B cell (primary cell): Measurements from ENCODE around the gene ZFP3. TPM values are rescaled to one million over a fixed set of nuclear protein-coding genes. Genes with fewer than 3 reads are reported as not detected.
A peak's percentile ranks its signal among the peaks of the same experiment; 100 is the strongest.
"Not testable (repeated sequence)": the region's sequence is repeated elsewhere in the genome, so short reads cannot be mapped to it uniquely, and the experiment has no call there.

Source experiments
- ATAC-seq: fragments of 200-7000 bp; cut with Tn5 transposase; one replicate; pipeline ENCODE4 v1.10.0; 2021; ENCODE audit warnings: low read depth, mild to moderate bottlenecking, moderate number of reproducible peaks, moderate library complexity
- CTCF ChIA-PET: fragments of 350-600 bp; sonication (Branson Sonifier 250); formaldehyde crosslinking; loops from one replicate; lab custom pipeline; 2021; ENCODE audit warnings: antibody characterized with exemption, inconsistent platforms; lab: Charles Lee
- POLR2A ChIA-PET: fragments of 350-600 bp; sonication (Branson Sonifier 250); formaldehyde crosslinking; loops from one replicate; lab custom pipeline; 2021; ENCODE audit warnings: antibody characterized with exemption; lab: Charles Lee
- DNase-seq: peaks from one replicate; pipeline ENCODE4 v3.0.0; 2013
- H2AFZ ChIP-seq: 2 replicates; pipeline ENCODE4 v1.6.1; 2012; ENCODE audit warnings: mild to moderate bottlenecking, low read depth, low read length; ENCODE audit not compliant: insufficient read depth, poor library complexity, severe bottlenecking
- H3K27ac ChIP-seq, 2 donors: 1 replicate in 1 of 2; 2 replicates in 1 of 2; pipeline ENCODE4 v1.5.1; 2012 to 2013; ENCODE audit warnings: low read length in 2 of 2, mild to moderate bottlenecking in 2 of 2, moderate library complexity in 1 of 2
- H3K27me3 ChIP-seq, 4 experiments: fragments of 200-600 bp in 1 of 4; sonication (generic) in 1 of 4; replicated peaks in 1 of 4; 1 replicate in 2 of 4; 2 replicates in 2 of 4; pipeline versions ENCODE4 v1.6.1 to v1.7.0; 2013 to 2016; ENCODE audit warnings: low read length in 3 of 4, mild to moderate bottlenecking in 2 of 4, mixed read lengths in 1 of 4, moderate library complexity in 1 of 4; ENCODE audit not compliant: insufficient read depth in 4 of 4, control insufficient read depth in 3 of 4; ENCODE audit errors: control extremely low read depth in 1 of 4
- H3K36me3 ChIP-seq, 2 experiments: replicated peaks in 1 of 2; 1 replicate in 1 of 2; 2 replicates in 1 of 2; pipeline versions ENCODE4 v1.6.1 to v1.7.1; 2013; ENCODE audit warnings: low read length in 1 of 2; ENCODE audit not compliant: insufficient read depth in 2 of 2, control insufficient read depth in 1 of 2; ENCODE audit errors: control extremely low read depth in 1 of 2, extremely low read depth in 1 of 2
- H3K4me1 ChIP-seq, 2 donors: fragments of 200-600 bp in 1 of 2; sonication (generic) in 1 of 2; 1 replicate in 1 of 2; 2 replicates in 1 of 2; pipeline versions ENCODE4 v1.5.1 to v1.6.1; 2013 to 2017; ENCODE audit warnings: low read length in 2 of 2; ENCODE audit not compliant: control insufficient read depth in 2 of 2, insufficient read depth in 2 of 2
- H3K4me2 ChIP-seq: replicated peaks from 2 replicates; pipeline ENCODE3; 2012; ENCODE audit warnings: mild to moderate bottlenecking, low read depth, low read length; ENCODE audit not compliant: poor library complexity, severe bottlenecking
- H3K4me3 ChIP-seq, 5 experiments: fragments of 200-600 bp in 1 of 5; sonication (generic) in 1 of 5; 1 replicate in 3 of 5; 2 replicates in 2 of 5; pipeline versions ENCODE4 v1.5.1 to v1.7.0; 2011 to 2016; ENCODE audit warnings: low read length in 4 of 5, mild to moderate bottlenecking in 4 of 5, low read depth in 2 of 5, control low read depth in 1 of 5, moderate library complexity in 1 of 5; ENCODE audit not compliant: insufficient read depth in 1 of 5; ENCODE audit errors: control extremely low read depth in 1 of 5, extremely low read depth in 1 of 5
- H3K79me2 ChIP-seq: fragments of 200-600 bp; sonication (generic); one replicate; pipeline ENCODE4 v1.6.0; 2016; ENCODE audit warnings: low read length; ENCODE audit not compliant: control insufficient read depth, insufficient read depth
- H3K9ac ChIP-seq: fragments of 200-600 bp; sonication (generic); 2 replicates; pipeline ENCODE4 v1.6.1; 2017; ENCODE audit warnings: mild to moderate bottlenecking, low read length, moderate library complexity
- H3K9me3 ChIP-seq, 3 donors: one replicate each; pipeline versions ENCODE4 v1.6.1 to v1.7.1; 2013; ENCODE audit warnings: low read length in 2 of 3; ENCODE audit not compliant: control insufficient read depth in 2 of 3, insufficient read depth in 1 of 3; ENCODE audit errors: control extremely low read depth in 1 of 3
- H4K20me1 ChIP-seq: 2 replicates; pipeline ENCODE4 v1.6.0; 2012; ENCODE audit warnings: mild to moderate bottlenecking, low read length; ENCODE audit not compliant: insufficient read depth, control insufficient read depth, poor library complexity, severe bottlenecking
- H3K27ac Mint-ChIP-seq: one replicate; pipeline ENCODE4 v1.8.0; 2021; ENCODE audit warnings: mixed read lengths
- H3K27me3 Mint-ChIP-seq: one replicate; pipeline ENCODE4 v1.8.0; 2021; ENCODE audit warnings: mixed read lengths
- H3K4me1 Mint-ChIP-seq: one replicate; pipeline ENCODE4 v1.8.0; 2021; ENCODE audit warnings: mixed read lengths
- H3K4me3 Mint-ChIP-seq: one replicate; pipeline ENCODE4 v1.8.0; 2021; ENCODE audit warnings: mixed read lengths
- H3K9me3 Mint-ChIP-seq: one replicate; pipeline ENCODE4 v1.8.0; 2022; ENCODE audit warnings: mixed read lengths; ENCODE audit not compliant: insufficient read depth
- CTCF ChIP-seq: fragments of 200-600 bp; IDR thresholded peaks from one replicate; pipeline ENCODE4 v1.8.0; 2022; ENCODE audit warnings: antibody characterized with exemption, mild to moderate bottlenecking
- EZH2 ChIP-seq: IDR thresholded peaks from 2 replicates; pipeline ENCODE4 v1.6.1; 2012; ENCODE audit warnings: borderline replicate concordance, low read depth, mild to moderate bottlenecking, moderate library complexity, low read length; ENCODE audit not compliant: insufficient read depth, poor library complexity, severe bottlenecking
- WGBS: methylation state at CpG from one replicate; pipeline ENCODE4 v1.1.5; 2013; ENCODE audit warnings: missing lambda C conversion rate; ENCODE audit not compliant: insufficient coverage; 5-methylcytosine and 5-hydroxymethylcytosine counted together
- intact Hi-C: fragments of 100-400 bp; cut with micrococcal nuclease; formaldehyde crosslinking; loops from one replicate; pipeline ENCODE4 v1.10.0; 2022
- polyA plus RNA-seq: library from polyadenylated mRNA; depleted of rRNA; stranded (reverse); fragments of >200 nt; gene quantifications from 2 replicates; pipeline ENCODE4 v1.2.3, GENCODE V29; 2012
- total RNA-seq, 2 donors: library from RNA; stranded (reverse); fragments of 120-200 nt in 1 of 2; gene quantifications; 1 replicate in 1 of 2; 2 replicates in 1 of 2; pipeline versions ENCODE4 v1.2.3 to v1.2.4, GENCODE V29; 2013 to 2022

The ZFP3 gene
- total and polyA plus RNA-seq, 2 donors (not counting 1 experiment from before 2014, with no cell fraction given): 5.1 to 15.8 TPM

GRCh38 chr17:5118219-5118618 lies 40.0 kb downstream of the ZFP3 start:
- no peak for ATAC-seq
- peaks cover 12% of the 10 kb centered on the region for H3K4me1 Mint-ChIP-seq
- H3K4me3 Mint-ChIP-seq: no peak overlapping the region
- no peak overlapping the region for H2AFZ ChIP-seq
- no peak for DNase-seq
- no peaks in the 10 kb centered on the region for H3K9me3 Mint-ChIP-seq
- intact Hi-C loops: loop anchor here (10.0 kb wide), 1 partner anchor 297 kb away; the partner anchor contains the start of gene NUP88
- H3K27ac Mint-ChIP-seq: no peak overlapping the region
- WGBS: 92% methylated on average over 6 of the region's 6 CpGs
- peaks cover 38% of the 10 kb centered on the region for H3K27me3 Mint-ChIP-seq
- no peak for TF ChIP-seq EZH2
- no peak for TF ChIP-seq CTCF
- H4K20me1 ChIP-seq: no peaks in the 10 kb centered on the region
- ChIA-PET CTCF (interaction anchor here (1.0 kb wide), 1 partner anchor 166 kb away, joined by 3 read pairs; no protein-coding TSS in a partner anchor), POLR2A (no interaction called here)
- peaks cover 0 to 22% (median 0%) of the 10 kb centered on the region in 3 donors for H3K9me3 ChIP-seq
- H3K79me2 ChIP-seq: no peaks in the 10 kb centered on the region
- no peak overlapping the region for H3K4me3 ChIP-seq
- H3K27ac ChIP-seq: no peak overlapping the region
- H3K27me3 ChIP-seq: peaks cover 0 to 27% (median 12%) of the 10 kb centered on the region in 4 experiments
- H3K4me1 ChIP-seq: peaks cover 11 to 12% of the 10 kb centered on the region in 2 donors
- H3K9ac ChIP-seq: no peak overlapping the region
- no peaks in the 10 kb centered on the region for H3K36me3 ChIP-seq
- H3K4me2 ChIP-seq: no peak overlapping the region

- Histone ChIP-seq H3K9me3 (peaks cover 0 to 28% (median 0%) of the 10 kb centered on the region in 3 donors), H3K36me3 (no peaks in the 10 kb centered on the region), H3K27ac (no peak overlapping the region), H3K4me3 (no peak overlapping the region), H3K9ac (no peak overlapping the region), H3K79me2 (no peaks in the 10 kb centered on the region), H3K27me3 (peaks cover 0 to 35% (median 15%) of the 10 kb centered on the region in 4 experiments), H2AFZ (no peak overlapping the region), H3K4me1 (peaks cover 12 to 16% of the 10 kb centered on the region in 2 donors), H3K4me2 (no peak overlapping the region), H4K20me1 (no peaks in the 10 kb centered on the region)
- TF ChIP-seq EZH2 (no peak), CTCF (no peak)
- intact Hi-C loops: no loop called here
- DNase-seq (no peak), ATAC-seq (no peak)
- WGBS: 100% methylated on average over 4 of the region's 7 CpGs
- no peak overlapping the region for H3K27ac Mint-ChIP-seq
- ChIA-PET POLR2A (no interaction called here), CTCF (no interaction called here)
- peaks cover 44% of the 10 kb centered on the region for H3K27me3 Mint-ChIP-seq
- no peaks in the 10 kb centered on the region for H3K9me3 Mint-ChIP-seq
- H3K4me1 Mint-ChIP-seq: peaks cover 16% of the 10 kb centered on the region
- H3K4me3 Mint-ChIP-seq: no peak overlapping the region
Observed at GRCh38 chr17:5120036-5120435, 41.8 kb downstream of the ZFP3 start.

- H3K36me3 ChIP-seq, ATAC-seq, POLR2A ChIA-PET, H4K20me1 ChIP-seq, H3K4me2 ChIP-seq, H2AFZ ChIP-seq, H3K9me3 Mint-ChIP-seq, H3K27ac ChIP-seq, CTCF ChIA-PET, H3K9ac ChIP-seq, DNase-seq, H3K4me3 ChIP-seq, H3K79me2 ChIP-seq, intact Hi-C loops: not testable (repeated sequence)
- 74% methylated on average over 2 of the region's 6 CpGs for WGBS
- H3K4me3 Mint-ChIP-seq: peak overlapping the region; percentile 44
- H3K27ac Mint-ChIP-seq: peak overlapping the region; percentile 20
- peaks cover 40% of the 10 kb centered on the region for H3K27me3 Mint-ChIP-seq
- H3K9me3 ChIP-seq: peaks cover 0 to 27% (median 0%) of the 10 kb centered on the region in 3 donors
- H3K27me3 ChIP-seq: peaks cover 0 to 31% (median 12%) of the 10 kb centered on the region in 4 experiments
- peaks cover 16% of the 10 kb centered on the region for H3K4me1 Mint-ChIP-seq
- H3K4me1 ChIP-seq: peaks cover 11 to 16% of the 10 kb centered on the region in 2 donors
Observed at GRCh38 chr17:5120436-5121185, 42.3 kb downstream of the ZFP3 start.
